ENCODE data around the gene AGBL4. TPM values are rescaled to one million over a fixed set of nuclear protein-coding genes. Genes with fewer than 3 reads are reported as not detected.

The AGBL4 gene
- total RNA-seq, 1 donor from 2014 or later = 2.1 TPM

- ATAC-seq (no peak), DNase-seq (no peak)
- H3K27me3 ChIP-seq (ENCODE audit: low read depth) = no peaks in the 10 kb centered on the region
- H3K9me3 ChIP-seq = no peaks in the 10 kb centered on the region
- H3K4me3 ChIP-seq = no peak overlapping the region
- intact Hi-C loops (cut with DNase I) = no loop called here
- TF ChIP-seq CTCF (IDR thresholded peaks at IDR 0.05) = no peak
- no peak overlapping the region for H3K27ac ChIP-seq
- no peaks in the 10 kb centered on the region for H3K4me1 ChIP-seq
- H3K36me3 ChIP-seq = no peaks in the 10 kb centered on the region
These were observed 797.0 kb downstream of the AGBL4 start for GRCh38 chr1:49226758-49227157.

GRCh38 chr1:49225464-49225863 is 798.3 kb downstream of the AGBL4 start:
- Histone ChIP-seq H3K4me1 (no peaks in the 10 kb centered on the region), H3K36me3 (no peaks in the 10 kb centered on the region), H3K27me3 (ENCODE audit: low read depth) (no peaks in the 10 kb centered on the region), H3K9me3 (no peaks in the 10 kb centered on the region), H3K27ac (no peak overlapping the region), H3K4me3 (no peak overlapping the region)
- no peak for ATAC-seq
- intact Hi-C loops (cut with DNase I) = no loop called here
- no peak for DNase-seq
- TF ChIP-seq CTCF (IDR thresholded peaks at IDR 0.05) = no peak

- H3K9me3 ChIP-seq = no peaks in the 10 kb centered on the region
- H3K36me3 ChIP-seq = no peaks in the 10 kb centered on the region
- no peak for TF ChIP-seq CTCF (IDR thresholded peaks at IDR 0.05)
- intact Hi-C loops (cut with DNase I) = no loop called here
- DNase-seq (no peak), ATAC-seq (no peak)
- H3K27ac ChIP-seq = no peak overlapping the region
- no peak overlapping the region for H3K4me3 ChIP-seq
- no peaks in the 10 kb centered on the region for H3K27me3 ChIP-seq (ENCODE audit: low read depth)
- H3K4me1 ChIP-seq = no peaks in the 10 kb centered on the region
These were observed 810.5 kb downstream of the AGBL4 start for GRCh38 chr1:49213301-49213700.

- no peak for ATAC-seq
- intact Hi-C loops (cut with DNase I) = no loop called here
- H3K4me3 ChIP-seq = no peak overlapping the region
- H3K9me3 ChIP-seq = no peaks in the 10 kb centered on the region
- H3K4me1 ChIP-seq = no peaks in the 10 kb centered on the region
- H3K27ac ChIP-seq = no peak overlapping the region
- DNase-seq = no peak
- TF ChIP-seq CTCF (IDR thresholded peaks at IDR 0.05) = no peak
- no peaks in the 10 kb centered on the region for H3K36me3 ChIP-seq
- H3K27me3 ChIP-seq (ENCODE audit: low read depth) = no peaks in the 10 kb centered on the region
These were observed 815.0 kb downstream of the AGBL4 start for GRCh38 chr1:49208712-49209111.

GRCh38 chr1:49204720-49205119 is 819.0 kb downstream of the AGBL4 start:
- DNase-seq = no peak
- Histone ChIP-seq H3K27ac (no peak overlapping the region), H3K27me3 (ENCODE audit: low read depth) (no peaks in the 10 kb centered on the region), H3K36me3 (no peaks in the 10 kb centered on the region), H3K9me3 (peaks cover 4% of the 10 kb centered on the region), H3K4me3 (no peak overlapping the region), H3K4me1 (no peaks in the 10 kb centered on the region)
- ATAC-seq = no peak
- intact Hi-C loops (cut with DNase I) = no loop called here
- no peak for TF ChIP-seq CTCF (IDR thresholded peaks at IDR 0.05)

- H3K4me3 ChIP-seq = no peak overlapping the region
- no peak for TF ChIP-seq CTCF (IDR thresholded peaks at IDR 0.05)
- H3K9me3 ChIP-seq = peaks cover 4% of the 10 kb centered on the region
- H3K27me3 ChIP-seq (ENCODE audit: low read depth) = no peaks in the 10 kb centered on the region
- H3K36me3 ChIP-seq = no peaks in the 10 kb centered on the region
- DNase-seq (no peak), ATAC-seq (no peak)
- intact Hi-C loops (cut with DNase I) = no loop called here
- H3K27ac ChIP-seq = no peak overlapping the region
- H3K4me1 ChIP-seq = no peaks in the 10 kb centered on the region
These were observed 823.0 kb downstream of the AGBL4 start for GRCh38 chr1:49200738-49201137.
